Measurements from ENCODE around the gene NDUFV3.

DNA sequence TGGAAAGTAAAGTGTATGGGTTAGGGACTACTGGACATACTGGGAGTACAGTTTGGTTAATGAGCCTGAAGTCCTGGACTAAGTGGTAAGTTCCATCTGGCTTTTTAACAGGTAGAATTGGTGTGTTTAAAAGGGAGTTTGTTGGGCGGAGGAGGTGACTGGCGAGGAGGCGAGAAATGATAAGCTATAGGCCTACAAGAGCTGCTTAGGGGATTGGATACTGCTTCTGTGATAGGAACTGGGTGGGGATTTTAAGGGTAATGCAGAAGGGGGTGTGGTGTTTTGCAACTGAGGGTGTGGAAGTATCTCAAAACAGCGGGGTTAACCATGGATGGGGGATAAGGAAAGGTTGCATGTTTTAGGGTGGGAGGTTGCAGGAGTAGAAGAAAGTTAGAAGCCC is 28.8 kb downstream of the NDUFV3 start:
- TF ChIP-seq, protein P1, sequence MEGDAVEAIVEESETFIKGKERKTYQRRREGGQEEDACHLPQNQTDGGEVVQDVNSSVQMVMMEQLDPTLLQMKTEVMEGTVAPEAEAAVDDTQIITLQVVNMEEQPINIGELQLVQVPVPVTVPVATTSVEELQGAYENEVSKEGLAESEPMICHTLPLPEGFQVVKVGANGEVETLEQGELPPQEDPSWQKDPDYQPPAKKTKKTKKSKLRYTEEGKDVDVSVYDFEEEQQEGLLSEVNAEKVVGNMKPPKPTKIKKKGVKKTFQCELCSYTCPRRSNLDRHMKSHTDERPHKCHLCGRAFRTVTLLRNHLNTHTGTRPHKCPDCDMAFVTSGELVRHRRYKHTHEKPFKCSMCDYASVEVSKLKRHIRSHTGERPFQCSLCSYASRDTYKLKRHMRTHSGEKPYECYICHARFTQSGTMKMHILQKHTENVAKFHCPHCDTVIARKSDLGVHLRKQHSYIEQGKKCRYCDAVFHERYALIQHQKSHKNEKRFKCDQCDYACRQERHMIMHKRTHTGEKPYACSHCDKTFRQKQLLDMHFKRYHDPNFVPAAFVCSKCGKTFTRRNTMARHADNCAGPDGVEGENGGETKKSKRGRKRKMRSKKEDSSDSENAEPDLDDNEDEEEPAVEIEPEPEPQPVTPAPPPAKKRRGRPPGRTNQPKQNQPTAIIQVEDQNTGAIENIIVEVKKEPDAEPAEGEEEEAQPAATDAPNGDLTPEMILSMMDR (IDR thresholded peaks at IDR 0.05; ENCODE audit: low read depth, low read length, poor library complexity, severe bottlenecking) = no peak
- no peak for TF ChIP-seq EZH2phosphoT487 (IDR thresholded peaks at IDR 0.05; ENCODE audit: borderline replicate concordance, low read length)
